Ishikawa (cell line): ENCODE data around the gene TRIP13.

Experiments
- CEBPB ChIP-seq: IDR thresholded peaks from 2 replicates; pipeline ENCODE4 v1.6.1; 2012
- CREB1 ChIP-seq: IDR thresholded peaks from 2 replicates; pipeline ENCODE4 v1.6.1; 2012; ENCODE audit warnings: low read depth
- EGR1 ChIP-seq: IDR thresholded peaks from 2 replicates; pipeline ENCODE4 v1.6.1; 2012
- EP300 ChIP-seq: IDR thresholded peaks from 2 replicates; pipeline ENCODE4 v1.6.1; 2012; ENCODE audit warnings: borderline replicate concordance
- FOXM1 ChIP-seq: IDR thresholded peaks from 2 replicates; pipeline ENCODE4 v1.6.1; 2012; ENCODE audit warnings: low read depth, borderline replicate concordance
- NFIC ChIP-seq: IDR thresholded peaks from 2 replicates; pipeline ENCODE4 v1.6.1; 2012
- RAD21 ChIP-seq: IDR thresholded peaks from 2 replicates; pipeline ENCODE4 v1.6.1; 2012; ENCODE audit warnings: low read depth
- REST ChIP-seq: IDR thresholded peaks from 2 replicates; pipeline ENCODE4 v1.6.1; 2012; ENCODE audit warnings: low read depth, mild to moderate bottlenecking
- TAF1 ChIP-seq: IDR thresholded peaks from 2 replicates; pipeline ENCODE4 v1.6.1; 2012; ENCODE audit warnings: low read depth, mild to moderate bottlenecking
- TCF12 ChIP-seq: IDR thresholded peaks from 2 replicates; pipeline ENCODE4 v1.6.1; 2012; ENCODE audit warnings: low read depth
- TEAD4 ChIP-seq: IDR thresholded peaks from 2 replicates; pipeline ENCODE4 v1.6.1; 2012
- YY1 ChIP-seq: IDR thresholded peaks from 2 replicates; pipeline ENCODE4 v1.6.1; 2012; ENCODE audit warnings: low read depth
- ZBTB7A ChIP-seq: IDR thresholded peaks from 2 replicates; pipeline ENCODE4 v1.6.1; 2012; ENCODE audit warnings: low read depth
- TF ChIP-seq, protein P1 (sequence below): IDR thresholded peaks from 2 replicates; pipeline ENCODE4 v1.6.1; 2012
- TF ChIP-seq, protein P2 (sequence below): IDR thresholded peaks from 2 replicates; pipeline ENCODE4 v1.6.1; 2012

The TRIP13 gene

DNA sequence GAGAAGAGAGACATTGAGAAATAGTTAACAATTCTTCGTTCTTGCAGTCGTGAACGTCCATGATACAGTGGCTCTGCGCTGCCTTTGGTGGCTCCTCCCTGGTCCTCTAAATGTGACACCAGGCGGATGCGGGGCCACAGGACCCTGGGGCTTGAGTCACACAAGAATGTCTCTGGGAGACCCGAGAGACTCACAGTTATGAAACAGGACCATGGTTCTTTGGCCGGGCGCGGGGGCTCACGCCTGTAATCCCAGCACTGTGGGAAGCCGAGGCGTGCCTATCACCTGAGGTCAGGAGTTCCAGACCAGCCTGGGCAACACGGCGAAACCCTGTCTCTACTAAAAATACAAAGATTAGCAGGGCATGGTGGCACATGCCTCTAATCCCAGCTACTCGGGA lies 41.1 kb upstream of the TRIP13 start:
- TF ChIP-seq TAF1: no peak

DNA sequence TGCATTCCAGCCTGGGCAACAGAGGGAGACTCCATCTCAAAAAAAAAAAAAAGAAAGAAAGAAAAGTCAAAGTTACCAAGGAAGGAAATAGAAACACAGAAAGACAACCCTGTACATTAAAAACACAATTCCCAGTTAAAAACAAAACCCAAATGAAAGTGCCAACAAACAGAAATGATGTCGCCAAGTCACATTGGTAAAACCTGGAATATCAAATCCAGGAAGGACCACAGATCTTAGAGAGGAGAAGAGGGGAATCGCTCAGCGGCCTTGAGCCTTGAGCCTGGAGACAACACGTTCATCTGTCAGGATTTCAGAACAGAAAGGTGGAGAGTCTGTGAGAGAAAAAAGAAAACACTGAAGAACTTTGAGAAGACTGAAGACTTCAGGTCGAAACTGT lies 40.7 kb upstream of the TRIP13 start:
- TF ChIP-seq, protein P1, sequence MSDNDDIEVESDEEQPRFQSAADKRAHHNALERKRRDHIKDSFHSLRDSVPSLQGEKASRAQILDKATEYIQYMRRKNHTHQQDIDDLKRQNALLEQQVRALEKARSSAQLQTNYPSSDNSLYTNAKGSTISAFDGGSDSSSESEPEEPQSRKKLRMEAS: no peak
- no peak for TF ChIP-seq RAD21
- TF ChIP-seq TCF12: no peak
- TF ChIP-seq FOXM1: no peak
- no peak for TF ChIP-seq REST
- TF ChIP-seq CEBPB: no peak
- no peak for TF ChIP-seq CREB1
- TF ChIP-seq, protein P2, sequence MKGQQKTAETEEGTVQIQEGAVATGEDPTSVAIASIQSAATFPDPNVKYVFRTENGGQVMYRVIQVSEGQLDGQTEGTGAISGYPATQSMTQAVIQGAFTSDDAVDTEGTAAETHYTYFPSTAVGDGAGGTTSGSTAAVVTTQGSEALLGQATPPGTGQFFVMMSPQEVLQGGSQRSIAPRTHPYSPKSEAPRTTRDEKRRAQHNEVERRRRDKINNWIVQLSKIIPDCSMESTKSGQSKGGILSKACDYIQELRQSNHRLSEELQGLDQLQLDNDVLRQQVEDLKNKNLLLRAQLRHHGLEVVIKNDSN: no peak
- TF ChIP-seq YY1: no peak

DNA sequence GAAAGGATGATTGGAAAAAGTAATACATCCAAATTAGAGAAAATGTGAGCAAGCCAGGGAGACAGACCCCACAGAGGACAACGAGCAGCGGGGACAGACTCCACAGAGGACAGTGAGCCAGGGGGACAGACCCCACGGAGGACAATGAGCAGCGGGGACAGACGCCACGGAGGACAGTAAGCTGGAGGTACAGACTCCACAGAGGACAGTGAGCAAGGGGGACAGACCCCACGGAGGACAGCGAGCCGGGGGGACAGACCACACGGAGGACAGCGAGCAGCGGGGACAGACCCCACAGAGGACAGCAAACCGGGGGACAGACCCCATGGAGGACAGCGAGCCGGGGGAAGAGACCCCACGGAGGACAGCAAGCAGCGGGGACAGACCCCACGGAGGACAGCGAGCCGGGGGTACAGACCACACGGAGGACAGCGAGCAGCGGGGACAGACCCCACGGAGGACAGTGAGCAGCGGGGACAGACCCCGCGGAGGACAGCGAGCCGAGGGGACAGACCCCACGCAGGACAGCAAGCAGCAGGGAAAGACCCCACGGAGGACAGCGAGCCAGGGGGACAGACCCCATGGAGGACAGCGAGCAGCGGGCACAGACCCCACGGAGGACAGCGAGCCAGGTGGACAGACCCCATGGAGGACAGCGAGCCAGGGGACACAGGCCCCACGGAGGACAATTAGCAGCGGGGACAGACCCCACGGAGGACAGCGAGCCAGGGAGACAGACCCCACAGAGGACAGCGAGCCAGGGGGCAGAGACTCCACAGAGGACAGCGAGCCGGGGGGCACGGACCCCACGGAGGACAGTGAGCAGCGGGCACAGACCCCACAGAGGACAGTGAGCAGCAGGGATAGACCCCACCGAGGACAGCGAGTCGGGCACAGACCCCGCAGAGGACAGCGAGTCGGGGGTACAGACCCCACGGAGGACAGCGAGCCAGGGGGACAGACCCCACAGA lies 40.0 kb upstream of the TRIP13 start:
- TF ChIP-seq EP300: no peak

- no peak for TF ChIP-seq YY1
- no peak for TF ChIP-seq TCF12
- no peak for TF ChIP-seq EGR1
- TF ChIP-seq TEAD4: no peak
- no peak for TF ChIP-seq RAD21
- no peak for TF ChIP-seq EP300
Measured at GRCh38 chr5:854217-854616, 38.5 kb upstream of the TRIP13 start.

GRCh38 chr5:854966-855743 lies 37.5 kb upstream of the TRIP13 start:
- TF ChIP-seq TCF12: no peak
- TF ChIP-seq EGR1: no peak
- no peak for TF ChIP-seq NFIC
- TF ChIP-seq CREB1: no peak

- TF ChIP-seq ZBTB7A: peak; percentile 84
- no peak for TF ChIP-seq TCF12
Measured at GRCh38 chr5:855771-856530, 36.7 kb upstream of the TRIP13 start.

GRCh38 chr5:856531-857425 lies 35.9 kb upstream of the TRIP13 start:
- TF ChIP-seq, protein P2: no peak
- no peak for TF ChIP-seq EP300

GRCh38 chr5:858726-859125 lies 34.0 kb upstream of the TRIP13 start:
- TF ChIP-seq, protein P2: no peak
- TF ChIP-seq TCF12 (no peak), TEAD4 (no peak), EGR1 (no peak), CREB1 (no peak), NFIC (no peak), RAD21 (no peak), FOXM1 (no peak), YY1 (no peak)
